Liver (tissue), 3 donors: ENCODE results near the gene AKR1D1.

Experiments used
- MAX ChIP-seq: IDR thresholded peaks from 2 replicates; pipeline ENCODE4 v1.6.1; 2016; ENCODE audit warnings: antibody characterized with exemption
- RAD21 ChIP-seq, 2 donors: IDR thresholded peaks; 2 replicates each; pipeline ENCODE4 v1.6.1; 2016; ENCODE audit warnings: antibody characterized with exemption in 2 of 2, mild to moderate bottlenecking in 2 of 2
- TF ChIP-seq, protein P1 (sequence below): fragments of 150-350 bp; IDR thresholded peaks from 2 replicates; pipeline ENCODE4 v1.5.1; 2017; ENCODE audit warnings: improper control_type of control experiment, low read depth, low read length; ENCODE audit not compliant: missing input control
- donor health status: healthy.
- donor health status: healthy.

DNA sequence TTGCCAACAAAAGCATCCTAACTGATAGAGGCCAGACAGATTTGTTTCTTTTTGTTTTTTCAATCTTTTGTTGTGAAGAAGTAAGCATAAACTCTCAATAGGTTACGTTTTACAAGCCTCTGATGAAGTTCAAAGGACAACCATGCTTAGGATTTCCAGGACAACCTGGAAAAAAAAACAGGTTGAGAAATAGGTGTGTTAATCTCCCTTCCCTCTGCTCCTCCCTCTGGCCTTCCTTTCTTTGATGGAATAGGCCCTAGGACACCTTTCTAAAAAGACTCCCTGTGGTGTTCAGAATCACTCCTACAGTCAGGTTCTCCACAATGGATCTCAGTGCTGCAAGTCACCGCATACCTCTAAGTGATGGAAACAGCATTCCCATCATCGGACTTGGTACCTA lies at the start of gene AKR1D1:
- TF ChIP-seq, protein P1, sequence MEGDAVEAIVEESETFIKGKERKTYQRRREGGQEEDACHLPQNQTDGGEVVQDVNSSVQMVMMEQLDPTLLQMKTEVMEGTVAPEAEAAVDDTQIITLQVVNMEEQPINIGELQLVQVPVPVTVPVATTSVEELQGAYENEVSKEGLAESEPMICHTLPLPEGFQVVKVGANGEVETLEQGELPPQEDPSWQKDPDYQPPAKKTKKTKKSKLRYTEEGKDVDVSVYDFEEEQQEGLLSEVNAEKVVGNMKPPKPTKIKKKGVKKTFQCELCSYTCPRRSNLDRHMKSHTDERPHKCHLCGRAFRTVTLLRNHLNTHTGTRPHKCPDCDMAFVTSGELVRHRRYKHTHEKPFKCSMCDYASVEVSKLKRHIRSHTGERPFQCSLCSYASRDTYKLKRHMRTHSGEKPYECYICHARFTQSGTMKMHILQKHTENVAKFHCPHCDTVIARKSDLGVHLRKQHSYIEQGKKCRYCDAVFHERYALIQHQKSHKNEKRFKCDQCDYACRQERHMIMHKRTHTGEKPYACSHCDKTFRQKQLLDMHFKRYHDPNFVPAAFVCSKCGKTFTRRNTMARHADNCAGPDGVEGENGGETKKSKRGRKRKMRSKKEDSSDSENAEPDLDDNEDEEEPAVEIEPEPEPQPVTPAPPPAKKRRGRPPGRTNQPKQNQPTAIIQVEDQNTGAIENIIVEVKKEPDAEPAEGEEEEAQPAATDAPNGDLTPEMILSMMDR: no peak
- peak; percentile 46 for TF ChIP-seq MAX
- peak in 1 of 2 donors; percentile 34 for TF ChIP-seq RAD21 (IDR thresholded peaks at IDR 0.05)
